Panc1 (cell line): Measurements from ENCODE around the gene EPHA7.

Experiments used
- CTCF ChIP-seq: fragments of 450-650 bp; IDR thresholded peaks from 2 replicates; pipeline ENCODE4 v1.5.1; 2017; ENCODE audit warnings: mild to moderate bottlenecking
- POLR2AphosphoS5 ChIP-seq: IDR thresholded peaks from 2 replicates; pipeline ENCODE4 v1.6.1; 2012; ENCODE audit warnings: mild to moderate bottlenecking, low read depth, low read length, moderate library complexity
- REST ChIP-seq, 2 experiments: IDR thresholded peaks; 2 replicates each; pipeline ENCODE4 v1.6.1; 2011 to 2012; ENCODE audit warnings: low read depth in 2 of 2, control low read depth in 1 of 2, low read length in 1 of 2, mild to moderate bottlenecking in 1 of 2, moderate library complexity in 1 of 2; ENCODE audit not compliant: insufficient read depth in 1 of 2
- SIN3A ChIP-seq: IDR thresholded peaks from 2 replicates; pipeline ENCODE4 v1.6.1; 2012; ENCODE audit warnings: low read depth, mild to moderate bottlenecking, low read length, moderate library complexity, borderline replicate concordance; ENCODE audit not compliant: insufficient read depth

GRCh38 chr6:93194480-93194879 is 224.9 kb downstream of the EPHA7 start:
- TF ChIP-seq CTCF (no peak), POLR2AphosphoS5 (no peak), REST (IDR thresholded peaks at IDR 0.05; ENCODE audit: insufficient read depth in 1 of 2, low read depth in 2 of 2, low read length in 1 of 2) (no peak), SIN3A (no peak)
